ENCODE data around the gene BBS12.

- TF ChIP-seq CTCF (conservative IDR thresholded peaks at IDR 0.05; ENCODE audit: low read length): no peak
- TF ChIP-seq EZH2phosphoT487 (IDR thresholded peaks at IDR 0.05; ENCODE audit: borderline replicate concordance, low read depth, low read length): no peak
These were observed 20.6 kb upstream of the BBS12 start for GRCh38 chr4:122711919-122712318.

All from OCI-LY7 (cell line).